Measurements from ENCODE around the gene ZDHHC11. TPM values are rescaled to one million over a fixed set of nuclear protein-coding genes. Genes with fewer than 3 reads are reported as not detected.
"Not testable (repeated sequence)": the region's sequence is repeated elsewhere in the genome, so short reads cannot be mapped to it uniquely, and the experiment has no call there.

ZDHHC11 gene
- total RNA-seq, 4 donors from 2014 or later = 2.4 to 5.8 (median 4.8) TPM

DNA sequence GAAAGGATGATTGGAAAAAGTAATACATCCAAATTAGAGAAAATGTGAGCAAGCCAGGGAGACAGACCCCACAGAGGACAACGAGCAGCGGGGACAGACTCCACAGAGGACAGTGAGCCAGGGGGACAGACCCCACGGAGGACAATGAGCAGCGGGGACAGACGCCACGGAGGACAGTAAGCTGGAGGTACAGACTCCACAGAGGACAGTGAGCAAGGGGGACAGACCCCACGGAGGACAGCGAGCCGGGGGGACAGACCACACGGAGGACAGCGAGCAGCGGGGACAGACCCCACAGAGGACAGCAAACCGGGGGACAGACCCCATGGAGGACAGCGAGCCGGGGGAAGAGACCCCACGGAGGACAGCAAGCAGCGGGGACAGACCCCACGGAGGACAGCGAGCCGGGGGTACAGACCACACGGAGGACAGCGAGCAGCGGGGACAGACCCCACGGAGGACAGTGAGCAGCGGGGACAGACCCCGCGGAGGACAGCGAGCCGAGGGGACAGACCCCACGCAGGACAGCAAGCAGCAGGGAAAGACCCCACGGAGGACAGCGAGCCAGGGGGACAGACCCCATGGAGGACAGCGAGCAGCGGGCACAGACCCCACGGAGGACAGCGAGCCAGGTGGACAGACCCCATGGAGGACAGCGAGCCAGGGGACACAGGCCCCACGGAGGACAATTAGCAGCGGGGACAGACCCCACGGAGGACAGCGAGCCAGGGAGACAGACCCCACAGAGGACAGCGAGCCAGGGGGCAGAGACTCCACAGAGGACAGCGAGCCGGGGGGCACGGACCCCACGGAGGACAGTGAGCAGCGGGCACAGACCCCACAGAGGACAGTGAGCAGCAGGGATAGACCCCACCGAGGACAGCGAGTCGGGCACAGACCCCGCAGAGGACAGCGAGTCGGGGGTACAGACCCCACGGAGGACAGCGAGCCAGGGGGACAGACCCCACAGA is 1.9 kb upstream of the ZDHHC11 start:
- TF ChIP-seq, protein P1, sequence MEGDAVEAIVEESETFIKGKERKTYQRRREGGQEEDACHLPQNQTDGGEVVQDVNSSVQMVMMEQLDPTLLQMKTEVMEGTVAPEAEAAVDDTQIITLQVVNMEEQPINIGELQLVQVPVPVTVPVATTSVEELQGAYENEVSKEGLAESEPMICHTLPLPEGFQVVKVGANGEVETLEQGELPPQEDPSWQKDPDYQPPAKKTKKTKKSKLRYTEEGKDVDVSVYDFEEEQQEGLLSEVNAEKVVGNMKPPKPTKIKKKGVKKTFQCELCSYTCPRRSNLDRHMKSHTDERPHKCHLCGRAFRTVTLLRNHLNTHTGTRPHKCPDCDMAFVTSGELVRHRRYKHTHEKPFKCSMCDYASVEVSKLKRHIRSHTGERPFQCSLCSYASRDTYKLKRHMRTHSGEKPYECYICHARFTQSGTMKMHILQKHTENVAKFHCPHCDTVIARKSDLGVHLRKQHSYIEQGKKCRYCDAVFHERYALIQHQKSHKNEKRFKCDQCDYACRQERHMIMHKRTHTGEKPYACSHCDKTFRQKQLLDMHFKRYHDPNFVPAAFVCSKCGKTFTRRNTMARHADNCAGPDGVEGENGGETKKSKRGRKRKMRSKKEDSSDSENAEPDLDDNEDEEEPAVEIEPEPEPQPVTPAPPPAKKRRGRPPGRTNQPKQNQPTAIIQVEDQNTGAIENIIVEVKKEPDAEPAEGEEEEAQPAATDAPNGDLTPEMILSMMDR (IDR thresholded peaks at IDR 0.05) = no peak
- ATAC-seq (ENCODE audit: low FRiP score) (no peak), DNase-seq (ENCODE audit: low spot score) (no peak)

DNA sequence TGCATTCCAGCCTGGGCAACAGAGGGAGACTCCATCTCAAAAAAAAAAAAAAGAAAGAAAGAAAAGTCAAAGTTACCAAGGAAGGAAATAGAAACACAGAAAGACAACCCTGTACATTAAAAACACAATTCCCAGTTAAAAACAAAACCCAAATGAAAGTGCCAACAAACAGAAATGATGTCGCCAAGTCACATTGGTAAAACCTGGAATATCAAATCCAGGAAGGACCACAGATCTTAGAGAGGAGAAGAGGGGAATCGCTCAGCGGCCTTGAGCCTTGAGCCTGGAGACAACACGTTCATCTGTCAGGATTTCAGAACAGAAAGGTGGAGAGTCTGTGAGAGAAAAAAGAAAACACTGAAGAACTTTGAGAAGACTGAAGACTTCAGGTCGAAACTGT is 1.2 kb upstream of the ZDHHC11 start:
- TF ChIP-seq, protein P1 (IDR thresholded peaks at IDR 0.05) = no peak
- DNase-seq (ENCODE audit: low spot score) = no peak
- no peak for ATAC-seq (ENCODE audit: low FRiP score)

DNA sequence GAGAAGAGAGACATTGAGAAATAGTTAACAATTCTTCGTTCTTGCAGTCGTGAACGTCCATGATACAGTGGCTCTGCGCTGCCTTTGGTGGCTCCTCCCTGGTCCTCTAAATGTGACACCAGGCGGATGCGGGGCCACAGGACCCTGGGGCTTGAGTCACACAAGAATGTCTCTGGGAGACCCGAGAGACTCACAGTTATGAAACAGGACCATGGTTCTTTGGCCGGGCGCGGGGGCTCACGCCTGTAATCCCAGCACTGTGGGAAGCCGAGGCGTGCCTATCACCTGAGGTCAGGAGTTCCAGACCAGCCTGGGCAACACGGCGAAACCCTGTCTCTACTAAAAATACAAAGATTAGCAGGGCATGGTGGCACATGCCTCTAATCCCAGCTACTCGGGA is 767 bp upstream of the ZDHHC11 start:
- TF ChIP-seq, protein P1 (IDR thresholded peaks at IDR 0.05) = no peak
- ATAC-seq (ENCODE audit: low FRiP score) (no peak), DNase-seq (ENCODE audit: low spot score) (no peak)

DNA sequence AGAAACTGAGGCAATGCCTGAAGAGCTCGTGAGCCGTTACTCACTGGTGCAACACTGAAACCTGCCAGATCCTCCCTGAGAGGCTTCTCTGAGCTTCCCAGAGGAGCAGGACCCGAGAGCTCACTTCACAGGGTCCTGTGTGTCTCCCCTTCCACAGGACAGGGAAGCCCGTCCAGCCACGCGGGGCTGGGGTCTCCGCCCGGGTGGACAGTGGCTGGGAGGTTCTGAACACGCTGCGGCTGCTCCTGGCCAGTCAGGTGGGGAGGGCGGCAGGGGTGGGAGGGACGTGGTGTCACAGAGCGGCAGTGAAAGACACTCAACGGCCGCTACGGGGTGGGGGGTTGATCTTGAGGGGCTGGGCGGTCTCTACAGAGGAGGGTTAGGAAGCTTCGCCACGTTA is 290 bp upstream of the ZDHHC11 start:
- DNase-seq (ENCODE audit: low spot score) (no peak), ATAC-seq (ENCODE audit: low FRiP score) (no peak)
- TF ChIP-seq, protein P1 (IDR thresholded peaks at IDR 0.05) = no peak

DNA sequence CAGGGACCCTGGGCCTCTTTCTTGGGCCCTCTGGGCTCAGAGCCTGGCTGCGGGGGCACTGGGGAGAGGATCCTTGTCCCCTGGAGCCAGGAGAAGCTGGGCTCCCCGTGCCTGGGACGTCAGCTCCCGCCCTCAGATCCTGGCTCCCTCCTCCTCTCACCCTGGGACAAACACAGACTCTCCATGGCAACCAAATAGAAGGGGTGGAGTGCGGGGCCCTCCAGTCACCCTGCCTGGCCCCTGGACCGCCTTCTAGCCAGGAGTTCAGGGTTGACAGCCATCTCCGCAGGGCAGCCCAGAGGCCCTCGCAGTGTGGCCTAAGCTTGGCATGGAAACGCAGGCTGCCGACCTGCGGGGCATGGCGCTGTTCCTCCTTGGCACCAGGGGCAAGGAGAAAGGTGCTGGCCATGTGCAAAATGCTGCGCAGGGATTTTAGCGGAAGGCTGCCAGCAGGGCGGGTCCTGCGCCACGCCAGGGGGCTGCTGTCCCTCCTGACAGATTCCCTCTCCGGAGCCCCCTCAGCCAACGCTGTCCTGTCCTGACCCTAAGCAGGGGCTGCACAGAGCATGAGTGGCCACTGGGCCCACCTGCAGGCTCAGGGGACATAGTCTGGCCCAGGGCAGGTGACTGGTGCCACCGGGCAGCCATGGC is 1.0 kb downstream of the ZDHHC11 start:
- ATAC-seq (ENCODE audit: low FRiP score) (no peak), DNase-seq (ENCODE audit: low spot score) (no peak)
- TF ChIP-seq, protein P1 (IDR thresholded peaks at IDR 0.05) = no peak

DNA sequence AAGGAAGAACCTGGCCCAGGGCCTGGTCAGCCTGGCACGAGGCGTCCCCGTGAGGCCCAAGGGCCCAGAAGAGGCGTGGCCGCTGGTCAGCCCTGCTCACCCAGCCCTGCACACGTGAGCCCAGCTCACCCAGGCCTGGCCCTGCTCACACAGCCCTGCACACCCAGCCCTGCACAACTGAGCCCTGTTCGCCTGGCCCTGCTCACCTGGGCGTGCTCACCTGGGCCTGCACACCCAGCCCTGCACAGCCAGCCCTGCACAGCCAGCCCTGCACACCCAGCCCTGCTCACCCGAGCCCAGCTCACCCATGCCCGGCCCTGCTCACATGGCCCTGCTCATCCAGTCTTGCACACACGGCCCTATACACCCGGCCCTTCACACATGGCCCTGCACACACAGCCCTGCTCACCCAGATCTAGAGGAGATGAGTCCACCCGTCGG is 2.1 kb downstream of the ZDHHC11 start:
- no peak for ATAC-seq (ENCODE audit: low FRiP score)
- DNase-seq (ENCODE audit: low spot score) = no peak
- TF ChIP-seq, protein P1 (IDR thresholded peaks at IDR 0.05) = no peak

DNA sequence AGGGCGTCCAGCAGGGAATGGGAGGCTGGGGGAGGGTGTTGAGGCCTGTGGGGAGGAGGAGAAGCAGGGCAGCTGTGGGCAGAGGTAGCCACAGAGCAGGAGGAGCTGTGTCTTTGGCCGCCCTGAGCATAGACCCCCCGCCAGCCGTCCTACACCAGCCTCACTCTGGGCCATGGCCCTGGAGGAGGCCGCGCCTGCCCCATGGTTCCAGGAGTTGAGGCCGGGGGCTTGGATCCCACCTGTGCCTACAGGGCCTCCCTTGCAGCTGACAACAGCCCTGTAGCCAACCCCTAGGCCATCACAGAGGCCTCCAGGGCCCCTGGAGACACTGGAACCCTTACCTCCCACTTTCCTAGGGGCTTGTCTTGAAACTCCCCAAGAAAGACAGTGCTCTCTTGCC is 3.0 kb downstream of the ZDHHC11 start:
- not testable (repeated sequence) for ATAC-seq (ENCODE audit: low FRiP score); DNase-seq (ENCODE audit: low spot score)

DNA sequence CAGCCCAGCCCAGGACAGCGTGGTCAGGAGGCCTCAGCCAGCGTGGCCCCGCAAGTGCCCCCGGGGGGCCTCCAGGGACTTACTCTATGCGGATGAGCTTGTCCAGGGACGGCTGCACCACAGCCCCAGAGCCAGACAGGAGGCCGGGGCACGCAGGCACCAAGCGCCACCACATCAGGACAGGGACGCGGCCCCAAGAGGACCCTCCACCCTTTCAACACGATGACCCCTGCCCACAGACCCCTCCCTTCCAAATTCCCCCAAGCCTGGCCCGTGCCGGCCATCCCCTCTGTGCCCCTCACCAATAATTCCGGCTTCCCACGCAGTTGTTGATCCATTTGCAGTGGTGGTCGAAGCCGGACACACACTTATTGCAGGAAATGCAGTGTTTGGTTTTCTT is 3.6 kb downstream of the ZDHHC11 start:
- ATAC-seq (ENCODE audit: low FRiP score) = peak; percentile 11
- DNase-seq (ENCODE audit: low spot score) = not testable (repeated sequence)

DNA sequence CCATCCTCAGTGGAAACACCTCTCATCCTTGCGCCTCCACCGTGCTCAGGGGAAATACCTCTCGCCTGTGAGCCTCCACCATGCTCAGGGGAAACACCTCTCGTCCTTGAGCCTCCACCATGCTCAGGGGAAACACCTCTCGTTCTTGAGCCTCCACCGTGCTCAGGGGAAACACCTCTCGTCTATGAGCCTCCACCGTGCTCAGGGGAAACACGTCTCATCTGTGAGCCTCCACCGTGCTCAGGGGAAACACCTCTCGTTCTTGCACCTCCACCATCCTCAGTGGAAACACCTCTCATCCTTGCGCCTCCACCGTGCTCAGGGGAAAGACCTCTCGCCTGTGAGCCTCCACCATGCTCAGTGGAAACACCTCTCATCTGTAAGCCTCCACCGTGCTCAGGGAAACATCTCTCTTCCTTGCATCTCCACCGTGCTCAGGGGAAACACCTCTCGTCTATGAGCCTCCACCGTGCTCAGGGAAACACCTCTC is 4.1 kb downstream of the ZDHHC11 start:
- ATAC-seq (ENCODE audit: low FRiP score); DNase-seq (ENCODE audit: low spot score): not testable (repeated sequence)

DNA sequence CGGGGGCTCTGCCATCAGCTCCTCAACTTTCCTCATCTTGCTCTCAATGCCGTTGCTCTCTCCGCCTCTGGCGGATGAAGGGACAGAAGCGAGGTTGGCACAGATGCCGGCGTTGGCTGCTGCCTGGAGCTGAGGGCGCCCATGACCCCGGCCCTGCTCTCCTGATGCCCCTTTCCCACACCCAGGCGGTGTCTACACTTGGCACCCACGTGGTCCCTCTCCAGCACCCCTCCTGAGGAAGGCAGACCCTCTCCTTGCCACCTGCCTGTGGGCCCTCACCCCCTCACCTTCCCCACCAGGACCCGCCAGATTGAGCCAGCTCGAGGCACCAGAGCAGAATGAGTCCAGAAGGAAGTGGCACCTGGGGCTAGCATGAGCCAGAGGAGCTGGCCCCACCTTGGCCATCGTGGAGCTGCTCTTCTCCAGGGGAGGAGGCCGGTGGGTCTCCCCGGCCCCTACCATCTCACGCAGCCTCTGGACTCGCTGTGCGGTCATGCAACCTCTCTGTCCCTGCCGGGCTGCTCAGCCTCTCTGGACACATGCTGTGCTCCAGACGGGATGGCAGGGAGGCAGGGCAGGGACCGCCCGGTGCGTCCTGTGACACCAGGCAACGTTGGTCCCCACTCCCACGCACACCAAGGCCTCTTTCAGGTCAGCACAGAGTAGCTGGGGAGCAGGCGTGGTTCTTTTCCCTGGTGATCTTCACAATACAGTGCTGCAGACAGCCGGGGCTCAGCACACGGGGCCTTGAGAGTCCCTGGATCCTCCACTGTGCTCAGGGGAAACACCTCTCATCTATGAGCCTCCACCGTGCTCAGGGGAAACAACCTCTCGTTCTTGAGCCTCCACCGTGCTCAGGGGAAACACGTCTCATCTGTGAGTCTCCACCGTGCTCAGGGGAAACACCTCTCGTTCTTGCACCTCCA is 4.8 kb downstream of the ZDHHC11 start:
- not testable (repeated sequence) for DNase-seq (ENCODE audit: low spot score)

More for the DNA sequence above, 4.8 kb downstream of the ZDHHC11 start:
- ATAC-seq (ENCODE audit: low FRiP score) = not testable (repeated sequence)
